ENCODE results near the gene PDIK1L.

GRCh38 chr1:26112407-26112775 lies 767 bp downstream of the PDIK1L start:
- TF ChIP-seq CTCF (IDR thresholded peaks at IDR 0.05), result no peak
- TF ChIP-seq POLR2A (IDR thresholded peaks at IDR 0.05), result no peak
- no peak for TF ChIP-seq POLR2AphosphoS5 (IDR thresholded peaks at IDR 0.05)
